ENCODE results near the gene IDUA.

- TF ChIP-seq CTCF (IDR thresholded peaks at IDR 0.05), result no peak
- no peak for TF ChIP-seq POLR2A (IDR thresholded peaks at IDR 0.05)
Measured at GRCh38 chr4:1043651-1044468, 57.0 kb downstream of the IDUA start.

Data from Peyer's patch (tissue), 4 donors.